Measurements from ENCODE around the gene SGCA. TPM values are rescaled to one million over a fixed set of nuclear protein-coding genes. Genes with fewer than 3 reads are reported as not detected.

The SGCA gene
- total and polyA plus RNA-seq, 5 experiments from 2014 or later, result 0.71 TPM; not detected in 4

Other genes with a start within 250 kb of the SGCA start
- 1 to 10 TPM in 1 of 2 experiments, under 1 TPM in 1; 0.88 to 1.4 TPM for gene DLX4, start 196.8 kb upstream of the SGCA start, total RNA-seq
- under 1 TPM in 1 of 3 donors, not detected in 2; 0.11 TPM for gene DLX4, start 196.8 kb upstream of the SGCA start, polyA plus RNA-seq
- gene DLX3, start 170.8 kb upstream of the SGCA start, total RNA-seq, result under 1 TPM in 1 of 2 experiments, not detected in 1; 0.18 TPM
- gene DLX3, start 170.8 kb upstream of the SGCA start, polyA plus RNA-seq, result under 1 TPM; 0.09 to 0.32 (median 0.26) TPM
- 1 to 10 TPM; 8.0 to 8.5 TPM for gene ITGA3, start 109.9 kb upstream of the SGCA start, total RNA-seq
- 1 to 10 TPM in 2 of 3 donors, under 1 TPM in 1; 0.40 to 1.5 (median 1.4) TPM for gene ITGA3, start 109.9 kb upstream of the SGCA start, polyA plus RNA-seq
- 10 to 100 TPM; 44.4 to 45.3 TPM for gene PDK2, start 70.7 kb upstream of the SGCA start, total RNA-seq
- 10 to 100 TPM; 27.9 to 47.4 (median 40.4) TPM for gene PDK2, start 70.7 kb upstream of the SGCA start, polyA plus RNA-seq
- under 1 TPM in 1 of 2 experiments, not detected in 1; 0.30 TPM for gene SAMD14, start 35.8 kb upstream of the SGCA start, total RNA-seq
- gene SAMD14, start 35.8 kb upstream of the SGCA start, polyA plus RNA-seq, result not detected
- gene PPP1R9B, start 15.3 kb upstream of the SGCA start, total RNA-seq, result 10 to 100 TPM; 82.8 to 83.6 TPM
- under 1 TPM; 0.29 to 0.84 (median 0.67) TPM for gene PPP1R9B, start 15.3 kb upstream of the SGCA start, polyA plus RNA-seq
- gene COL1A1, start 35.6 kb downstream of the SGCA start, total RNA-seq, result under 1 TPM; 0.44 to 0.83 TPM
- gene COL1A1, start 35.6 kb downstream of the SGCA start, polyA plus RNA-seq, result not detected
- gene TMEM92, start 108.5 kb downstream of the SGCA start, total RNA-seq, result not detected
- not detected for gene TMEM92, start 108.5 kb downstream of the SGCA start, polyA plus RNA-seq
- 10 to 100 TPM; 34.3 to 42.5 TPM for gene XYLT2, start 180.1 kb downstream of the SGCA start, total RNA-seq
- 10 to 100 TPM in 1 of 3 donors, 1 to 10 TPM in 2; 6.9 to 16.8 (median 7.4) TPM for gene XYLT2, start 180.1 kb downstream of the SGCA start, polyA plus RNA-seq
- gene MRPL27, start 207.2 kb downstream of the SGCA start, total RNA-seq, result 10 to 100 TPM; 28.0 to 30.0 TPM
- gene MRPL27, start 207.2 kb downstream of the SGCA start, polyA plus RNA-seq, result 10 to 100 TPM; 28.7 to 60.6 (median 45.7) TPM
- 1 to 10 TPM; 1.9 to 2.7 TPM for gene EME1, start 207.2 kb downstream of the SGCA start, total RNA-seq
- gene EME1, start 207.2 kb downstream of the SGCA start, polyA plus RNA-seq, result under 1 TPM in 1 of 3 donors, not detected in 2; 0.38 TPM
- 10 to 100 TPM; 25.7 to 27.7 TPM for gene LRRC59, start 231.5 kb downstream of the SGCA start, total RNA-seq
- 10 to 100 TPM; 12.8 to 14.1 (median 13.8) TPM for gene LRRC59, start 231.5 kb downstream of the SGCA start, polyA plus RNA-seq

Measured in naive thymus-derived CD8-positive, alpha-beta T cell (primary cell).